Measurements from ENCODE around the gene AKAP5.

- no peak for TF ChIP-seq CTCF (IDR thresholded peaks at IDR 0.05)
- no peak for TF ChIP-seq POLR2AphosphoS5 (IDR thresholded peaks at IDR 0.05)
These were observed 10.4 kb downstream of the AKAP5 start for GRCh38 chr14:64475585-64476273.
